Activated CD8-positive, alpha-beta T cell treated with anti-CD3 and anti-CD28 coated beads for 36 hours (primary cell): ENCODE measurements around the gene MEG3. TPM values are rescaled to one million over a fixed set of nuclear protein-coding genes. Genes with fewer than 3 reads are reported as not detected.

ENCODE experiments used
- ATAC-seq: fragments of 200-7000 bp; cut with Tn5 transposase; one replicate; pipeline ENCODE4 v1.10.0; 2021; ENCODE audit warnings: mild to moderate bottlenecking, moderate library complexity
- CTCF ChIA-PET: fragments of 350-600 bp; sonication (Branson Sonifier 250); formaldehyde crosslinking; loops from one replicate; lab custom pipeline; 2021; ENCODE audit warnings: antibody characterized with exemption; lab: Charles Lee
- POLR2A ChIA-PET: fragments of 350-600 bp; sonication (Branson Sonifier 250); formaldehyde crosslinking; loops from one replicate; lab custom pipeline; 2021; ENCODE audit warnings: antibody characterized with exemption; lab: Charles Lee
- DNase-seq: peaks from one replicate; pipeline ENCODE4 v3.0.0-alpha.2; 2020
- H3K27ac Mint-ChIP-seq: one replicate; pipeline ENCODE4 v1.8.0; 2021; ENCODE audit warnings: mild to moderate bottlenecking, mixed read lengths
- H3K27me3 Mint-ChIP-seq: one replicate; pipeline ENCODE4 v1.8.0; 2021; ENCODE audit warnings: mixed read lengths
- H3K36me3 Mint-ChIP-seq: one replicate; pipeline ENCODE4 v1.8.0; 2021; ENCODE audit warnings: low read depth, mixed read lengths
- H3K4me1 Mint-ChIP-seq: one replicate; pipeline ENCODE4 v1.8.0; 2021; ENCODE audit warnings: low read depth, mixed read lengths
- H3K4me3 Mint-ChIP-seq: one replicate; pipeline ENCODE4 v1.8.0; 2021; ENCODE audit warnings: mild to moderate bottlenecking, moderate library complexity, mixed read lengths
- H3K9me3 Mint-ChIP-seq: one replicate; pipeline ENCODE4 v1.8.0; 2021; ENCODE audit warnings: mixed read lengths
- CTCF ChIP-seq: fragments of 200-600 bp; IDR thresholded peaks from one replicate; pipeline ENCODE4 v1.8.0; 2022; ENCODE audit warnings: antibody characterized with exemption, mild to moderate bottlenecking
- intact Hi-C: fragments of 100-400 bp; cut with micrococcal nuclease; formaldehyde crosslinking; loops from one replicate; pipeline ENCODE4 v1.10.0; 2022
- total RNA-seq, 2 experiments: library from RNA; stranded (reverse); gene quantifications; one replicate each; pipeline ENCODE4 v1.2.3, GENCODE V29; 2021

The MEG3 gene
- total RNA-seq, 2 experiments from 2014 or later, result not detected

- intact Hi-C loops, result no loop called here
- ChIA-PET POLR2A (no interaction called here), CTCF (no interaction called here)
- peaks cover 2% of the 10 kb centered on the region for H3K27me3 Mint-ChIP-seq
- no peaks in the 10 kb centered on the region for H3K4me1 Mint-ChIP-seq
- DNase-seq (no peak), ATAC-seq (no peak)
- no peak overlapping the region for H3K4me3 Mint-ChIP-seq
- H3K36me3 Mint-ChIP-seq, result no peaks in the 10 kb centered on the region
- H3K9me3 Mint-ChIP-seq, result no peaks in the 10 kb centered on the region
- no peak overlapping the region for H3K27ac Mint-ChIP-seq
- no peak for TF ChIP-seq CTCF
Measured at GRCh38 chr14:100885617-100886016, 59.7 kb downstream of the MEG3 start.

- no peak for ATAC-seq
Measured at GRCh38 chr14:100887728-100888335, 61.9 kb downstream of the MEG3 start.

GRCh38 chr14:100888789-100889315, 62.9 kb downstream of the MEG3 start:
- peaks cover 2% of the 10 kb centered on the region for H3K27me3 Mint-ChIP-seq
- TF ChIP-seq CTCF, result no peak
- DNase-seq (no peak), ATAC-seq (no peak)
- H3K36me3 Mint-ChIP-seq, result no peaks in the 10 kb centered on the region
- no peaks in the 10 kb centered on the region for H3K4me1 Mint-ChIP-seq
- H3K9me3 Mint-ChIP-seq, result no peaks in the 10 kb centered on the region
- H3K4me3 Mint-ChIP-seq, result no peak overlapping the region
- POLR2A ChIA-PET, result no interaction called here
- H3K27ac Mint-ChIP-seq, result no peak overlapping the region
- CTCF ChIA-PET, result no interaction called here
- intact Hi-C loops, result no loop called here

More at GRCh38 chr14:100887728-100888335, 61.9 kb downstream of the MEG3 start:
- no peak for TF ChIP-seq CTCF
- POLR2A ChIA-PET, result no interaction called here
- intact Hi-C loops, result no loop called here
- DNase-seq, result no peak
- Mint-ChIP-seq H3K27me3 (peaks cover 2% of the 10 kb centered on the region), H3K4me1 (no peaks in the 10 kb centered on the region), H3K27ac (no peak overlapping the region), H3K9me3 (no peaks in the 10 kb centered on the region), H3K4me3 (no peak overlapping the region), H3K36me3 (no peaks in the 10 kb centered on the region)
- CTCF ChIA-PET, result no interaction called here

- DNase-seq (no peak), ATAC-seq (no peak)
- peaks cover 2% of the 10 kb centered on the region for H3K27me3 Mint-ChIP-seq
- POLR2A ChIA-PET, result no interaction called here
- no peaks in the 10 kb centered on the region for H3K9me3 Mint-ChIP-seq
- CTCF ChIA-PET, result no interaction called here
- H3K36me3 Mint-ChIP-seq, result no peaks in the 10 kb centered on the region
- no peak overlapping the region for H3K4me3 Mint-ChIP-seq
- intact Hi-C loops, result no loop called here
- H3K4me1 Mint-ChIP-seq, result no peaks in the 10 kb centered on the region
- no peak for TF ChIP-seq CTCF
- H3K27ac Mint-ChIP-seq, result no peak overlapping the region
Measured at GRCh38 chr14:100889641-100890040, 63.7 kb downstream of the MEG3 start.

- ChIA-PET CTCF (interaction anchor here (0.6 kb wide), 1 partner anchor 11 kb away, joined by 3 read pairs; no protein-coding TSS in a partner anchor), POLR2A (no interaction called here)
- H3K4me3 Mint-ChIP-seq, result no peak overlapping the region
- no peaks in the 10 kb centered on the region for H3K4me1 Mint-ChIP-seq
- TF ChIP-seq CTCF, result no peak
- no peaks in the 10 kb centered on the region for H3K9me3 Mint-ChIP-seq
- no peak overlapping the region for H3K27ac Mint-ChIP-seq
- H3K36me3 Mint-ChIP-seq, result no peaks in the 10 kb centered on the region
- intact Hi-C loops, result no loop called here
- H3K27me3 Mint-ChIP-seq, result peaks cover 2% of the 10 kb centered on the region
- DNase-seq (no peak), ATAC-seq (no peak)
Measured at GRCh38 chr14:100890061-100890850, 64.3 kb downstream of the MEG3 start.
